GM18867 (cell line): ENCODE results near the gene CLIP3.
"Not testable (repeated sequence)": the region's sequence is repeated elsewhere in the genome, so short reads cannot be mapped to it uniquely, and the experiment has no call there.

ENCODE experiments used
- ATAC-seq: cut with Tn5 transposase; IDR thresholded peaks from one replicate; pipeline ENCODE4 v1.9.1; 2021; ENCODE audit warnings: mild to moderate bottlenecking, moderate library complexity; ENCODE audit not compliant: unreplicated experiment

The CLIP3 gene

GRCh38 chr19:36009220-36009619 lies 23.5 kb downstream of the CLIP3 start:
- no peak for ATAC-seq

DNA sequence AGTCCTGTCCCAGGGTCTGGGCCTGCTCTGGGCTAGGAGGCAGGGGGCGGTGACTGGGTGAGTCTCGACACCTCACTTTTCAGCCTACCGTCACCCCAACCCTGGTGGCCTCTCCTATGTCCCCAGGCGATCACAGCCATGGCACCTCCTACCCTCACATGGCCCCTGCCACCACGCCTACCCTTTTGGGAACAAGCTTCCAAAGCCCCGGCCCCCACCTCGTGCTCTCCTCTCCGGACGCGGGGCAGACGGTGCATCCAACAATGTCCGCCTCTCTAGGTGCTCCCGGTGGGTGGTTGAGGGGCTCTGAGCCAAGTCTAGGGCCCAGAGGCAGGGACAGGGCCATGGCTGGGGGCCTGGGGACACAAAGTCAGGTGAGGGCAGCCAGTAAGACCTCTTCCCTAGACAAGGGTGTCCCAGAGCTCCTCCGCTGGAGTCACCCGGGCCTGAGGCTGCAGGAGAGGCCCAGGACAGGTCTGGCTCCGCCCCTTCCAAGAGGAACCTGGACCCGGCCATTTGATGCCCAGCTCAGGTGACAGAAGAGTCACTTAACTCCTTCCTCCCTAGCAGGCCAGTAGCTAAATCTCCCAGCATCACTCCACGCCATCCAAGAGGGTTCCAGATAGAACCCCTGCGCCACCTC lies 24.2 kb downstream of the CLIP3 start, which contains the start of gene SYNE4:
Gene SYNE4 (minus strand): TSS at position 478 of the 643 bp plus-strand sequence. CDS start 132 bp downstream, at position 346.
- ATAC-seq: no peak

DNA sequence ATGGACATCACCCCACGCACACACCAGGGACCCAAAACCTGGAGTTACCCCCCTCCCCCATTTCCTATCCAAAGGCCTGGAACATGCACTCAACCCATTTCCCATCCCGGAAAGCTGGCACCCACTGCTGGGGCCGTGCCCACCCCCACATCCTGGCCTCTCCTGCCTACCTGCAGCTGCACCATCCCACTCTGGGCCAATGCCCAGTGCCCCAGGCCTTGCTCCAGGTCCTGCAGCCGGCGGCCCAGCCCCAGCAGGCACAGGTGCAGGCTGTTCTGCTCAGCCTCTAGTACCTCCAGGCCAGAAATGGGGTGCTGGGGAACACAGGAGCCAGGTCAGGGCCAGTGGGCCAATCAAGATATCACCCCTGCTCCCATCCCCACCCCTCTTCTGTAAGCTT lies 25.7 kb downstream of the CLIP3 start:
- ATAC-seq: no peak

GRCh38 chr19:36003284-36003683 lies 29.4 kb downstream of the CLIP3 start:
- ATAC-seq: no peak

DNA sequence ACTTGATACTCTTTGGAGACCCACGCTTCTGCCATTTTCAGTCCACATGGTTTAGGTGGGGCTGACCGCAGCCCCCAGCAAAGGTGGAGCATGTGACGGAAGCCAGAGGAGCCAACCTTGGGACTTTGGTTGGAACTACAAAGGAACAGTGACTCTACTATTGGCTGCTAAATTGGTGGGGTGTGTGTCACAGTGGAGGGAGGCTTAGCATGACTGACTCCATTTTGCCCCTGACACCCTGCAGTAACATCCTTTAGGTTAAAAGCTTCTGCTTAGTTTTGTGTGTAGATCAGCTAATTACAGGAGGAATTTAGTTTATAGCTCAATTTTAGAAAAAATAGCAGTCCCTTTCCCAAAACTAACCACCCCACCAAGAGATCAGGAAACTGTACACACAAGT lies 31.1 kb downstream of the CLIP3 start:
- ATAC-seq: no peak

GRCh38 chr19:35996777-35997176 lies 35.9 kb downstream of the CLIP3 start:
- no peak for ATAC-seq

DNA sequence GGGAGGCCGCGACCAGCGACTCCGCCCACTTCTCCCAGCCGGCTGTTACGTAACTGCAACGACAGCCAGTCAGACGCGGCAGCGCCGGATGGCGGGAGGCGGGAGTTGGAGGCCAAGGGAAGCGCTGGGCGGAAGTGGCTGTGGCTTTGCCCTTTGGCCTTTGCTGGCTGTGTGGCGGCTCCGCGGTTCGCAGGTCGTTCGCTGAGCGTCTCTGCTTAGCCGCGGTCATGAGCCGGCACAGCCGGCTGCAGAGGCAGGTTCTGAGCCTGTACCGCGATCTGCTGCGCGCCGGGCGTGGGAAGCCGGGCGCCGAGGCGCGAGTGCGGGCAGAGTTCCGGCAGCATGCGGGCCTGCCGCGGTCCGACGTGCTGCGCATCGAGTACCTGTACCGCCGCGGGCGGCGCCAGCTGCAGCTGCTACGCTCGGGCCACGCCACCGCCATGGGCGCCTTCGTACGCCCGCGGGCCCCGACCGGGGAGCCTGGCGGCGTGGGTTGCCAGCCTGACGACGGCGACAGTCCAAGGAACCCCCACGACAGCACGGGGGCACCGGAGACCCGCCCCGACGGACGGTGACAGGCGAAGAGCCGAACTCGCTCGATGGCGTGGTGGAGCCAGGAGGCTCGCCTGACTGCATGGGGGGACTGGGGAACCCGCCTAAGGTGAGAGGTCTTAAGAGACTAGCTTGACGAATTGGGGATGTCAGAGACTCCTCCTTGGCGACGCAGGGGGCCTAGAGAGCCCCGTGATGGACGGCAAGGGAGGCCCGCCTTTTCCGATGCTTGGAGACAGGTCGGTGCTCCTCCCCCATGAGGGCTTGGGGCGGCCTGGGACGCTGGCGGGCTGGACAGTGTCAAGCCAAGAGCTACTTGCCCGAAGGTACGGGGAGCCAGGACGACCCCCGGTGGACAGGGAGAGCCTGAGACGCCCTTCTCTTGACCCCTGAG lies 37.4 kb downstream of the CLIP3 start, which contains the start of gene SDHAF1:
Gene SDHAF1 (plus strand): TSS at position 141 of the 946 bp plus-strand sequence. CDS start 87 bp downstream, at position 228.
- peak; percentile 82 for ATAC-seq

GRCh38 chr19:35993923-35994598 lies 38.6 kb downstream of the CLIP3 start:
- no peak for ATAC-seq

- no peak for ATAC-seq
Observed at GRCh38 chr19:35992907-35993765, 39.5 kb downstream of the CLIP3 start.

GRCh38 chr19:35991731-35992450 lies 40.8 kb downstream of the CLIP3 start:
- no peak for ATAC-seq

DNA sequence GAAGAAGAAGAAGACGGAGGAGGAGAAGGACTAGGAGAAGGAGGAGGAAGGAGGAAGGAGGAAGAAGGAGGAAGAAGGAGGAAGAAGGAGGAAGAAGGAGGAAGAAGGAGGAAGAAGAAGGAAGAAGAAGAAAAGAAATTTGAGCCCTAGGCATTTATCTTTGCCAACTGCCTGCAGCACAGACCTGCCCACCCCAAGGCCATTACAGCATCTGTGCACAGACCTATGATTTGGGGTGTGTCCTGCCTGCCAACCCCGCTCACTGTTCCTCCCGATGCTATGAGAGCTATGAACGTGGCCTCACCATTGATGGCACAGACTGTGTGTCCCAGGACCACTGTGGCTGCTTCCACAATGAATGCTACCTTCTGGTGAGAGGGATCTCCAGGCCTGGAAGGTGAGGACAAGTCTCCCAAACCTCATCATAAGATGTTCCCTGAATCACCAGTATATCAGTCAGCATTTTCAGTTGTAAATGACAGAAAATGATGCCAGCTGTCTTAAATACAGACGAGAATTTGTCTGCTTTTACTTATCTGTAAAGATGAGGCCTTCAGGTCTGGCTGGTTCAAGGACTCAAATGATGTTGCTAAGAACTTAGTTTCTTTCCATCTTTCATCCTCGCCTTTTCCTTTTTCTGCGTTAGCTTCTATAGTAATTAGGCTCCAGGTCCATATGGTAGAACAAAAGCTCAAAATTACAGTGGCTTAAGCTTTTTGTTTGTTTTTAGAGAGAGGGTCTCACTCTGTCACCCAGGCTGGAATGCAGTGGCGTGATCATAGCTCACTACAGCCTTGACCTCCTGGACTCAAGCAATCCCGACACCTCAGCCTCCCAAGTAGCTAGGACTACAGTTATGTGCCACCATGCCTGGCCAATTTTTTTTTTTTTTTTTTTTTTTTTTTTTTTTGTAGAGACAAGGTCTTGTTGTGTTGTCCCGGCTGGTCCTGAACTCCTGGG lies 41.6 kb downstream of the CLIP3 start:
- no peak for ATAC-seq

- no peak for ATAC-seq
Observed at GRCh38 chr19:35990156-35990555, 42.5 kb downstream of the CLIP3 start.

DNA sequence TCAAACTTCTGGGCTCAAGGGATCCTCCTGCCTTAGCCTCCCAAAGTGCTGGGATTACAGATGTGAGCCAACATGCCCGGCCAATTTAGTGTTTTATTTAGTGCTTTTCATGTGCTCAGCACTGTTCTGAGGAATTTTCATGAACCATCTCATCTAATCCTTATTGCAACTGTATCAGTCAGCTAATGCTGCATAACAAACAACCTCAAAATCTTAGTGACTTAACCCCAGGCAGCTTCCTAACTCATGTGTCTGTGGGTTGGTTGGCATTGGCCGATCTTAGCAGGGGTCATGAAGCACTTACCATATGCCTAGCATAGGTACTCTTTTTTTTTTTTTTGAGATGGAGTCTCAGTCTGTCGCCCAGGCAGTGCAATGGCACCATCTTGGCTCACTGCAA lies 43.8 kb downstream of the CLIP3 start:
- ATAC-seq: no peak

GRCh38 chr19:35987571-35987896 lies 45.1 kb downstream of the CLIP3 start:
- no peak for ATAC-seq

DNA sequence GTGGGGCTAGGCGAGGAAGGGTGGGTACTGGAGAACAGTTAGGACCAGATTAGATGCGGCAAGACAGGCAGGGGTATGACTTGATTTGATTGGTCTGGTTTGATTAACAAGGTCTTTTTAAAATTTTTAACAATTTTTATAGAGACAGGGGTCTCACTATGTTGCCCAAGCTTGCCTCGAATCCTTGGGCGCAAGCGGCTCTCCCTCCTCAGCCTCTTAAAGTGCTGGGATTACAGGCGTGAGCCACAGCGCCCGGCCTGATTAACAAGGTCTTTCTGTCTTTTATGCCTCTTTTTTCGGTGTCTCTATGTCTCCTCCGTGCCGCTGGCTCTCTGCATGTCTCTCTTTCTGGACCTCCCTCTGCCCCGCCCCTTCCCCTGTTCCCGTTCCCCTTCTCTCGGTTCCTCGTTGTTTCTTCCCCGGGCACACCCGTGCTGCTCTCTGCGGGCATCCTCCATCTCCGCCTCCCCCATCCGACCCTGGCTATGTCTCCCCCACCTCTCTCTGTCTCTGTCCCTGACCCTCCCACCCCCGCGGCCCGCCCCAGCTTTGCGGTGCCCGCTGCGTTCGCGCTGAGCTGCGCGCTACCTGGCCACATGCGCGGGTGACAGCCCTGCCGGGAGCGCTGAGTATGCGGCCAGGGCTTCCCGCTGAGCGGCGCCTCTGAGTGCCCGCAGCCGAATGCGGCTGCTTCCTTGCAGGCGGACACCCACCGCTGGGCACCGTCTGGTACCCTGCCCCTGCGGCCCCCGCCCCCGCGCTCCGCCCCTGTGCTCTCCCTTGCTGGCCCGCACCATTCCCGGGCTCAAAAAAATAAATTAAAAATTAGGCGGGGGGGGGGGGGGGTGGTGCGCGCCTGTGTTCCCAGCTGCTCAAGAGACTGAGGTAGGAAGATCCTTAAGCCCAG lies 45.8 kb downstream of the CLIP3 start:
- ATAC-seq: no peak

GRCh38 chr19:35986111-35986510 lies 46.6 kb downstream of the CLIP3 start:
- ATAC-seq: no peak

GRCh38 chr19:35983177-35983576 lies 49.5 kb downstream of the CLIP3 start:
- no peak for ATAC-seq

GRCh38 chr19:35980997-35981396 lies 51.7 kb downstream of the CLIP3 start:
- ATAC-seq: not testable (repeated sequence)
